ENCODE results near the gene CDKN2B. TPM values are rescaled to one million over a fixed set of nuclear protein-coding genes. Genes with fewer than 3 reads are reported as not detected.
A peak's percentile ranks its signal among the peaks of the same experiment; 100 is the strongest.

CDKN2B gene
- total and polyA plus RNA-seq, 9 donors = 0.63 to 5.7 (median 1.7) TPM

GRCh38 chr9:21982861-21983560, 26.1 kb downstream of the CDKN2B start:
- no peaks in the 10 kb centered on the region for H3K27me3 ChIP-seq
- WGBS, 3 donors = 58 to 73% (median 60%) methylated on average over 1 of the region's 1 CpG

GRCh38 chr9:21982391-21982790, 26.7 kb downstream of the CDKN2B start:
- no peak overlapping the region for H3K27ac ChIP-seq
- intact Hi-C loops (cut with DNase I) = no loop called here
- H3K27me3 ChIP-seq = no peaks in the 10 kb centered on the region
- H3K36me3 ChIP-seq = no peaks in the 10 kb centered on the region
- 42 to 59% (median 51%) methylated on average over 1 of the region's 1 CpG for WGBS, 3 donors
- TF ChIP-seq CTCF (IDR thresholded peaks at IDR 0.05) (no peak), EP300 (IDR thresholded peaks at IDR 0.05) (no peak), POLR2A (IDR thresholded peaks at IDR 0.05) (no peak)
- no peak for DNase-seq
- H3K4me3 ChIP-seq = no peak overlapping the region
- H3K9me3 ChIP-seq = no peaks in the 10 kb centered on the region
- H3K4me1 ChIP-seq (ENCODE audit: insufficient read depth) = no peaks in the 10 kb centered on the region

More at GRCh38 chr9:21982861-21983560, 26.1 kb downstream of the CDKN2B start:
- H3K9me3 ChIP-seq = no peaks in the 10 kb centered on the region
- H3K4me1 ChIP-seq (ENCODE audit: insufficient read depth) = no peaks in the 10 kb centered on the region
- H3K36me3 ChIP-seq = no peaks in the 10 kb centered on the region
- no peak overlapping the region for H3K27ac ChIP-seq
- TF ChIP-seq EP300 (IDR thresholded peaks at IDR 0.05) = no peak
- TF ChIP-seq CTCF (IDR thresholded peaks at IDR 0.05) = no peak
- TF ChIP-seq POLR2A (IDR thresholded peaks at IDR 0.05) = no peak
- no peak for DNase-seq
- intact Hi-C loops (cut with DNase I) = no loop called here
- no peak overlapping the region for H3K4me3 ChIP-seq

- 19 to 22% (median 22%) methylated on average over 19 of the region's 19 CpGs for WGBS, 3 donors
- intact Hi-C loops (cut with DNase I) = no loop called here
- no peak for DNase-seq
- Histone ChIP-seq H3K36me3 (no peaks in the 10 kb centered on the region), H3K27ac (no peak overlapping the region), H3K4me3 (no peak overlapping the region), H3K9me3 (no peaks in the 10 kb centered on the region), H3K4me1 (ENCODE audit: insufficient read depth) (no peaks in the 10 kb centered on the region), H3K27me3 (no peaks in the 10 kb centered on the region)
- TF ChIP-seq EP300 (IDR thresholded peaks at IDR 0.05) = no peak
- TF ChIP-seq CTCF (IDR thresholded peaks at IDR 0.05) = no peak
- TF ChIP-seq POLR2A (IDR thresholded peaks at IDR 0.05) = no peak
Observed at GRCh38 chr9:21976334-21976875, 32.7 kb downstream of the CDKN2B start.

- H3K27ac ChIP-seq = no peak overlapping the region
- 1% methylated on average over 51 of the region's 51 CpGs for WGBS, 3 donors
- intact Hi-C loops (cut with DNase I) = no loop called here
- no peaks in the 10 kb centered on the region for H3K27me3 ChIP-seq
- H3K4me3 ChIP-seq = peak overlapping the region; percentile 19
- no peaks in the 10 kb centered on the region for H3K9me3 ChIP-seq
- H3K36me3 ChIP-seq = no peaks in the 10 kb centered on the region
- peak in 2 of 5 donors; percentile 18 to 33 for DNase-seq
- no peaks in the 10 kb centered on the region for H3K4me1 ChIP-seq (ENCODE audit: insufficient read depth)
- TF ChIP-seq CTCF (IDR thresholded peaks at IDR 0.05) (no peak), POLR2A (IDR thresholded peaks at IDR 0.05) (no peak), EP300 (IDR thresholded peaks at IDR 0.05) (no peak)
Observed at GRCh38 chr9:21974722-21975409, 34.2 kb downstream of the CDKN2B start.

All from ovary (tissue), 9 donors.